T-cell (primary cell): ENCODE data around the gene PSEN1. TPM values are rescaled to one million over a fixed set of nuclear protein-coding genes. Genes with fewer than 3 reads are reported as not detected.

Source experiments
- ATAC-seq, 4 experiments: fragments of 200-7000 bp in 3 of 4; fragments of 150-1000 bp in 1 of 4; cut with Tn5 transposase; replicated peaks in 1 of 4; 1 replicate in 3 of 4; 2 replicates in 1 of 4; pipeline ENCODE4 v1.10.0; 2021; ENCODE audit warnings: moderate library complexity in 3 of 4, mild to moderate bottlenecking in 2 of 4, moderate number of reproducible peaks in 1 of 4
- CTCF ChIA-PET, 2 donors: fragments of 300-600 bp; sonication (Branson Sonifier 250); formaldehyde crosslinking; loops; one replicate each; lab custom pipeline; 2022; ENCODE audit warnings: antibody characterized with exemption in 2 of 2; lab: Charles Lee
- POLR2A ChIA-PET, 2 donors: fragments of 300-600 bp; sonication (Branson Sonifier 250); formaldehyde crosslinking; loops; one replicate each; lab custom pipeline; 2022; ENCODE audit warnings: antibody characterized with exemption in 2 of 2; lab: Charles Lee
- DNase-seq, 35 experiments: peaks; one replicate each; pipeline versions ENCODE4 v3.0.0 to v3.0.0-alpha.2; 2013 to 2023
- H3K27ac ChIP-seq: one replicate; pipeline ENCODE4 v1.5.1; 2013; ENCODE audit warnings: low read length
- H3K27me3 ChIP-seq, 2 experiments: replicated peaks in 1 of 2; 1 replicate in 1 of 2; 2 replicates in 1 of 2; pipeline versions ENCODE4 v1.6.1 to v1.7.0; 2013; ENCODE audit warnings: low read length in 1 of 2, mixed read lengths in 1 of 2; ENCODE audit not compliant: control insufficient read depth in 2 of 2, insufficient read depth in 2 of 2; ENCODE audit errors: extremely low read depth in 1 of 2
- H3K36me3 ChIP-seq, 2 donors: 1 replicate in 1 of 2; 2 replicates in 1 of 2; pipeline versions ENCODE4 v1.6.1 to v1.7.0; 2013; ENCODE audit warnings: low read length in 1 of 2; ENCODE audit not compliant: control insufficient read depth in 2 of 2, insufficient read depth in 1 of 2; ENCODE audit errors: extremely low read depth in 1 of 2
- H3K4me1 ChIP-seq, 2 experiments: 1 replicate in 1 of 2; 2 replicates in 1 of 2; pipeline versions ENCODE4 v1.6.1 to v1.7.0; 2013; ENCODE audit warnings: low read length in 2 of 2, mixed read lengths in 1 of 2; ENCODE audit not compliant: insufficient read depth in 2 of 2, control insufficient read depth in 1 of 2; ENCODE audit errors: extremely low read depth in 1 of 2
- H3K4me3 ChIP-seq, 2 donors: 1 replicate in 1 of 2; 2 replicates in 1 of 2; pipeline versions ENCODE4 v1.5.1 to v1.7.0; 2013; ENCODE audit warnings: mild to moderate bottlenecking in 2 of 2, low read length in 1 of 2, moderate library complexity in 1 of 2; ENCODE audit not compliant: control insufficient read depth in 1 of 2; ENCODE audit errors: extremely low read depth in 1 of 2
- H3K9me3 ChIP-seq: 2 replicates; pipeline ENCODE4 v1.7.0; 2013
- H3K27ac Mint-ChIP-seq, 2 donors: one replicate each; pipeline ENCODE4 v1.8.0; 2020 to 2021; ENCODE audit warnings: mild to moderate bottlenecking in 2 of 2, mixed read lengths in 2 of 2
- H3K27me3 Mint-ChIP-seq, 2 donors: one replicate each; pipeline ENCODE4 v1.8.0; 2021 to 2022; ENCODE audit warnings: mixed read lengths in 2 of 2
- H3K36me3 Mint-ChIP-seq: one replicate; pipeline ENCODE4 v1.8.0; 2021; ENCODE audit warnings: mixed read lengths
- H3K4me1 Mint-ChIP-seq, 3 donors: one replicate each; pipeline ENCODE4 v1.8.0; 2020 to 2022; ENCODE audit warnings: mixed read lengths in 3 of 3, mild to moderate bottlenecking in 1 of 3
- H3K4me3 Mint-ChIP-seq, 3 donors: one replicate each; pipeline ENCODE4 v1.8.0; 2020 to 2022; ENCODE audit warnings: mild to moderate bottlenecking in 3 of 3, mixed read lengths in 3 of 3, moderate library complexity in 3 of 3
- H3K9me3 Mint-ChIP-seq, 3 donors: one replicate each; pipeline ENCODE4 v1.8.0; 2020 to 2022; ENCODE audit warnings: mixed read lengths in 3 of 3
- WGBS: methylation state at CpG from one replicate; pipeline ENCODE4 v1.1.5; 2013; ENCODE audit warnings: missing lambda C conversion rate; ENCODE audit not compliant: insufficient coverage; 5-methylcytosine and 5-hydroxymethylcytosine counted together
- total RNA-seq, 35 experiments: library from RNA in 6 of 35; stranded (reverse) in 6 of 35; fragments of 120-200 nt in 1 of 35; gene quantifications; one replicate each; pipeline versions ENCODE4 v1.2.1 to v1.2.4 and lab custom pipeline; 2013 to 2026

Gene PSEN1
- total RNA-seq, 5 donors from 2014 or later (not counting 1 experiment from before 2014, with no cell fraction given) = 31.7 to 49.2 (median 37.9) TPM

- peak overlapping the region in 1 of 2 donors; percentile 45 for H3K4me3 ChIP-seq
- no peaks in the 10 kb centered on the region for H3K9me3 ChIP-seq
- H3K27ac ChIP-seq = no peak overlapping the region
- H3K9me3 Mint-ChIP-seq = no peaks in the 10 kb centered on the region
- peaks cover 15 to 17% (median 15%) of the 10 kb centered on the region in 3 donors for H3K4me1 Mint-ChIP-seq
- H3K27me3 Mint-ChIP-seq = peaks cover 3 to 12% of the 10 kb centered on the region in 2 donors
- CTCF ChIA-PET = no interaction called here
- peaks cover 0 to 8% of the 10 kb centered on the region in 2 experiments for H3K4me1 ChIP-seq
- H3K27ac Mint-ChIP-seq = no peak overlapping the region
- H3K36me3 Mint-ChIP-seq = peaks cover 9% of the 10 kb centered on the region
- peaks cover 0 to 10% of the 10 kb centered on the region in 2 donors for H3K36me3 ChIP-seq
- peak; percentile 31 to 50 (median 44) for ATAC-seq
- POLR2A ChIA-PET = interaction anchor here in 1 of 2 donors (0.6 kb wide), 1 partner anchor 357 kb away, joined by 4 read pairs; no protein-coding TSS in a partner anchor
- 19% methylated on average over 47 of the region's 48 CpGs for WGBS
- peak overlapping the region; percentile 45 to 67 (median 48) for H3K4me3 Mint-ChIP-seq
- H3K27me3 ChIP-seq = peaks cover 0 to 13% of the 10 kb centered on the region in 2 experiments
- DNase-seq = peak in 1 of 35 experiments; percentile 10
Observed at GRCh38 chr14:73269729-73270531, 133.6 kb downstream of the PSEN1 start.

- no peak overlapping the region for H3K4me3 ChIP-seq
- no peaks in the 10 kb centered on the region for H3K9me3 Mint-ChIP-seq
- peaks cover 0 to 7% of the 10 kb centered on the region in 2 experiments for H3K27me3 ChIP-seq
- H3K27ac Mint-ChIP-seq = no peak overlapping the region
- WGBS = 87% methylated on average over 4 of the region's 6 CpGs
- no peak overlapping the region for H3K4me3 Mint-ChIP-seq
- no peaks in the 10 kb centered on the region for H3K9me3 ChIP-seq
- peaks cover 0 to 8% of the 10 kb centered on the region in 2 experiments for H3K4me1 ChIP-seq
- POLR2A ChIA-PET = interaction anchor here in 1 of 2 donors (0.7 kb wide), 1 partner anchor 65 kb away, joined by 3 read pairs; no protein-coding TSS in a partner anchor
- peaks cover 7 to 25% of the 10 kb centered on the region in 2 donors for H3K36me3 ChIP-seq
- H3K4me1 Mint-ChIP-seq = peaks cover 15 to 17% (median 15%) of the 10 kb centered on the region in 3 donors
- CTCF ChIA-PET = no interaction called here
- peaks cover 0 to 12% of the 10 kb centered on the region in 2 donors for H3K27me3 Mint-ChIP-seq
- H3K27ac ChIP-seq = no peak overlapping the region
- no peak for DNase-seq
- H3K36me3 Mint-ChIP-seq = peaks cover 25% of the 10 kb centered on the region
- no peak for ATAC-seq
Observed at GRCh38 chr14:73272393-73272792, 136.1 kb downstream of the PSEN1 start.

Other genes with a start within 250 kb of the PSEN1 start
- under 1 TPM; 0.33 to 0.86 (median 0.54) TPM for gene DPF3, start 242.4 kb upstream of the PSEN1 start, total RNA-seq
- gene DCAF4, start 210.0 kb upstream of the PSEN1 start, total RNA-seq = 10 to 100 TPM; 21.3 to 36.4 (median 25.4) TPM
- gene ZFYVE1, start 109.4 kb upstream of the PSEN1 start, total RNA-seq = 10 to 100 TPM; 15.5 to 20.9 (median 19.4) TPM
- gene RBM25, start 78.0 kb upstream of the PSEN1 start, total RNA-seq = 100 to 1,000 TPM; 103 to 163 (median 122) TPM
- gene PAPLN, start 101.0 kb downstream of the PSEN1 start, total RNA-seq = 1 to 10 TPM in 1 of 5 donors, under 1 TPM in 3, not detected in 1; 0.14 to 1.0 (median 0.29) TPM